Stimulated activated CD4-positive, alpha-beta T cell treated with anti-CD3 and anti-CD28 coated beads, Interleukin-1b, Interleukin-23, amount 100 ng/mL, for 1 hour (primary cell): Measurements from ENCODE around the gene AP2B1.

Source experiments
- DNase-seq, 2 donors: peaks; one replicate each; pipeline ENCODE4 v3.0.0-alpha.2; 2020; ENCODE audit warnings: low read depth in 2 of 2

The AP2B1 gene

DNA sequence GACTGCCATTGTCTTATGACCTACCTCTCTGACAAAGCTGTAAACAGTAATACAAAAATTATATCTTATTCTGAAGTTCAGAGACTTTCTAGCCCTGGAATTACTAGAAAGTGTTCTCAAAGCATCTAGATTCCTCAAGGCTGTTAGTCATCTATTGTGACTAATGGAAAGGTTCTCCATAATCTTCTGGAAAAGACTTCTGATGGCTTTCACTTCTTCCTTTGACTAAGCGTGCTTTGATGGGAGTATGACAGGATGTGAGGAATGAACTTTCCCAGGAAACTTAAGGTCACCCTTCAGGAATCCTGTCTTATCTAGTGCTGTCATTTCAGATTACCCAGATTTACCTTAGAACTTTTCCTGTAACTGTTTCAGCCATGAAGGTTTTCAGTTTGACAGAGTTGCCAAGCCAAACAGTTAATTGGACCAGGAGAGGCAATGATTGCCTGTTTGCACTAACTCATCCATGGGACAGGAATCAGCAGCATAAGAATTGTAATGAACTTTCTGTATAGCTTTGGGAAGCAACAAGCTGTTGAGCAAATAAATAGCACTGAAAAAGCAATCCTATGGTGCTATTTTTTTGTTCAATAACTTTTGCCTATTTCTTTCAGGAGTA lies 43.5 kb downstream of the AP2B1 start:
- no peak for DNase-seq

- DNase-seq = no peak
Observed at GRCh38 chr17:35641032-35641431, 53.9 kb downstream of the AP2B1 start.

DNA sequence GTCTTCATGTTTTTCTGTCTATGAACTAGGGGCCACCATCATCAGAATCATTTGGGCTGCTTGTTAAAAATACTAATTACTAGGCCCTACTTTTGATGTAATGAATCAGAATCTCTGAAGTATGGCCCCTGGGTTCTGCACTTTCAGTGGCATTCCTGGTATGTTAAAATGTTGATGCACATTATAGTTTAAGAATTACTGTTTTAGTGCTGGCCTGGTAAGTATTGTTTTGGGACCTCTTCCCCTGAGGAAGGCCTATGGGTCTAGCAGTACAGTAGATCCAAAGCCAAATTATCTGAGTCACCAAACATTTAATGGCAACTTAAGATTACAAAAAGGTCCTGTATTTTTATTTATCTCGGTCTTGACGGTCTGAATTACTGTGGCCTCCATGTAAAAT lies 58.8 kb downstream of the AP2B1 start:
- DNase-seq = no peak

- DNase-seq = no peak
Observed at GRCh38 chr17:35651467-35651866, 64.3 kb downstream of the AP2B1 start.

DNA sequence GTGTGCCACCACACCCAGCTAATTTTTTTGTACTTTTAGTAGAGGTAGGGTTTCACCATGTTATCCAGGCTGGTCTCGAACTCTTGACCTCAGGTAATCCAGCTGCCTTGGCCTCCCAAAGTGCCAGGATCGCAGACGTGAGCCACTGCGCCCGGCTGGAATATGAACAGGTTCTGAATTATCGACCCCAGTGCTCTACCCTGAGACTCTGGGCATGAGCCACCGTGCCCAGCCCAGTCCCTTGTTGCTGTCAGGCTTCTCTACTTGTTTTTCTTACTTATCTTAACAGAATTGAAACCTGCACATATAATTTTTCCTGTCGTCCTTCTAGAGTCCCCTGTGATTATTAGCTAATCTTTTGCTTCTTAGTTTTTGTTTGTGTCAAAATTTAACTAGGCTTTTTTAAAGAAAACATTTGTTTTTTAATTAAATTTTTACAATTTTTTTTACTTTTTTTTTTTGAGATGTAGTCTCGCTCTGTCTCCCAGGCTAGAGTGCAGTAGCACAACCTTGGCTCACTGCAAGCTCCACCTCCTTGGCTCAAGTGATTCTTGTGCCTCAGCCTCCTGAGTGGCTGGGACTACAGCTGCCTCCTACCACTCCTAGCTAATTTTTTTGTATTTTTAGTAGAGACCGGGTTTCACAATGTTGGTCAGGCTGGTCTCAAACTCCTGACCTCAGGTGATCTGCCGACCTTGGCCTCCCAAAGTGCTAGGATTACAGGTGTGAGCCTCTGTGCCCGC lies 66.7 kb downstream of the AP2B1 start:
- no peak for DNase-seq

GRCh38 chr17:35655303-35655702 lies 68.2 kb downstream of the AP2B1 start:
- no peak for DNase-seq

DNA sequence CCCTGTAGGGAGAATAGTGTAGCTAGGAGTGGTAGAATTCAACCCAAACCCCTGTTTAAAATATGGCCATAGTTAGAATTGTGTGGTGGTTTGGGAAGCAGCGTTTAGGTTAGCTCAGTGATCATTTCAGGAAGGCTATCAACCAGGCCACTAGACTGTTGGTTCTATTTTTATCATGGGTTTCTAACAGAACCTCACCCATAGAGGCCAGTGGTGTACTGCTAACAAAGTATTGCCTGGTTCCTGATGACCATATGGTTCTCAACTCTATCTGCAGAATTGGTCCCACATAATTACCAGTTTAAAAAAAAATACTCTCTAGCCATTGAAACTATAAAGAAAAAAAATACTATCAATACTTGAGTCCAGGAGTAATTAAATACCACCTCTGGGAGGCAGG lies 73.8 kb downstream of the AP2B1 start:
- no peak for DNase-seq

GRCh38 chr17:35664685-35665084 lies 77.6 kb downstream of the AP2B1 start:
- no peak for DNase-seq

GRCh38 chr17:35665662-35666061 lies 78.5 kb downstream of the AP2B1 start:
- no peak for DNase-seq

GRCh38 chr17:35666070-35666469 lies 78.9 kb downstream of the AP2B1 start:
- DNase-seq = no peak

DNA sequence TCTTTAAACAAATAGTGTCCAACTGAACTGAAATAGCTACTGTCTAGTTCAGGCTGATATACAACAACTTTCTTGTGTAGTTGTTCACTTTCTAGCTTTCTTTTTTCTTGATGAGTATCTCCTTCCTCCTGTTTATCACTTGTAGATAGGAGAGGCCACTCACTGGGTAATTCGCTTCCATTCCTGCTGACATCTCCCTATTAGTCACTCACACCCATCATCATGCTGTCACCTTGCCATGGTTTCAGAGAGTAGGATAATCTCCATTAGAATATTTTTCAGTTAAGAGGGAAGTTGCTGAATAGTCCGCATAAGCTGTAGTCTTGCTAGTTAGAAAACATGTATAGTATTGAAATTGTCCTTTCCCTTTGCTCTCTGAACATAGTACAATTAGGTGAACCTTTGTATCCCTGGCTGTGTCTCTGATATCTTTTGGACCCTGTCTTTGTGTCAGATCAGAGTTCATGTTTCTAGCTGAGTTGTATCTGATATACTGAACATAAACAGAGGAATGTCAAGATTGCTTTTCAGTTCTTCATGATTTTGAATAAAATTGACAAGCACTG lies 79.9 kb downstream of the AP2B1 start:
- no peak for DNase-seq

DNA sequence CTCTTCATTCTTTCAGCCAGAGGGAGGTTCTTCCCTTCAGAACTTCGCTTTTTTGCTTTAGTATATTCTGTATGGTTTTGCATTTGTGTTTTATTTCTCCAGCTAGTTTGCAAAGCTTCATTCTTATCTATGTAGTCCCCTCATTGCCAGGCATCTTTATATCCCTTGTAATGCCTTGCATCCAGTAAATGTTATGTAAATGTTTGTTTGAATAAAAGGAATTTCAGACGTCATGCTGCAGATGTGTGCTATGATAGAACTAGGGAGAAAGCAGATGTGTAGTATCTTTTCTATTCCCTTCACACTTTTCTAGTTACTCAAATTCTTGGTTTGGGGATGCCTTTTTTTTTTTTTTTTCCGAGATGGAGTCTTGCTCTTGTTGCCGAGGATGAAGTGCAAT lies 81.7 kb downstream of the AP2B1 start:
- no peak for DNase-seq

GRCh38 chr17:35674552-35674951 lies 87.4 kb downstream of the AP2B1 start:
- no peak for DNase-seq

DNA sequence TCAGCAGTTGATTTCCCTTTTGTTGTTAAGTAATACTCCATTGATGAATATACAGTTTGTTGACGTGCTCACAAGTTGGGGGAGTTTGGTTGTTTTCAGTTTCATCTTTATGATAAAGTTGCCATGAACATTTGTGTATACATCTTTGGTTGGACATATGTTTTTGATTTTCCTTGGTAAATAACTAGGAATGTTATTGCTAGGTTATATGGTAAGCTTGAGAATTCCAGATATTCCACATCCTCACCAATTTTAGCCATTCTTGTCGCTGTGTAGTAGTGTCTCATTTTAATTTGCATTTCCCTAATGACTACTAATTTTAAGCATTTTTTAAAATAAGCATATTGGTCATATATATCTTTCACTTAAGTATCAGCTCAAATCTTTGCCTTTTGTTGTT lies 89.3 kb downstream of the AP2B1 start:
- no peak for DNase-seq

DNA sequence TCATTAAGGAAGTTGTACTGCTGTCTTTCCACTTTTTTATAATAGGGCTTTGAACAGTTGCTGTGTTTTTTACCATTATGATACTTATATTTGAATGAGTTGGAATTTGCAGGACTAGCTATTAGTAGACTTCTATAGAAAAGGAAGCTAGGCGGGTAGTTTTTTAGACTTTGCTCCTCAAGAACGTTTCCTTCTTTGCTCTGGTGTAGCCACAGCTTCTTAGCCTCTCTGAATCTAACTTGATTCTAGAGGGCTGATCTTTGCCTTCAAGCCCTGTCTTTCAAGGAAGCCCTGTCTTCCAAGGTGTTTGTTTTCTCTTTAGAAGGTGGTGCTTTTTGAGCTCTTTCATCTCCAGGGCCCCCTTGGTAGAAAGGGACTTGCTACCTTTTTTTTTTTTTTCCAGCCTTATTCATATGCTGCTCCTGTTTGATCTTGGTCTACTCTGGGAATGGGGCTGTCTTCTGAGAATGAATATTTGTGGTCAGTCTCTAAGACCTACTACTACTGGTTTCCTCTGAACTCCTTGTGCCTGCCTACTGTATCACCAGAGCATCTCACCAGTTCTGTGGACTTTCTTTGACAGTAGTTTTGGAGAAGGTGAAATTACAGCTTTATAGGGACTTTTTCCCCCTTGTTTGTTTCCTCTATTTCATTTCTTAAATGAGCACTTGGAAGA lies 92.0 kb downstream of the AP2B1 start:
- DNase-seq = no peak

- DNase-seq = no peak
Observed at GRCh38 chr17:35683591-35683990, 96.5 kb downstream of the AP2B1 start.

DNA sequence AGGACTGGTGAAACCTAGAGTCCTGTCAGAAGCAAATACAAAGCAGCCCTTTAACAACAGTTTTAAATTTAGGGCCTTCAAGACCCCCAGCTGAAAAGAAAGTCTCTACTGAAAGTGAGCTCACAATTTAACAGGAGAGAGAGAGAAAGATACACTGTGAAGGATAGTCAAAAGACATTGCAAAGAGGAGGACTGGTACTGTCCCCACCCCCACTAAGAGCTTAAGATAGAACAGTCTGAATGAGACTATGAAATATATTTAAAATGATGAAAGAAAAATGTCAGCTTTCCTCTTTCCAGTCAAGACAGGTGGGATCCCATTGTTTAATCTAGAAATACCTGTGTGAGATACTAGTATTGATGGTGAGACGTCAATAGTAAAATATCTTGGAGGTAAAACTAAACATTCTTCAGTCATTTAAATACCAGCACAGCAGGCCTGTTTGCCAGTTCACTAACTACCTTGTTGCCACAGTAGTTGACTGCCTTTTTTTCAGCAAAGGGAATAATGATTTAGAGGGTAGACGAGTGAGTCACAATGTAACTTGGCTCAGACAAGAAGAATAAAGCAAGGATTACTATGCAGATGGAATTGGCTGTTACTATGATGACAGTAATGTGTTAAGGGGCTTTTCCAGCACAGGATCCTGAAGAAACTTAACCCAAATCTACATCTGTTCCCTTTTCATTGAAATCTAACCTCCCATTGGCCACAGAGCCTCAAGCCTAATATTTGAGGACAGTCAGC lies 97.1 kb downstream of the AP2B1 start:
- DNase-seq = no peak

DNA sequence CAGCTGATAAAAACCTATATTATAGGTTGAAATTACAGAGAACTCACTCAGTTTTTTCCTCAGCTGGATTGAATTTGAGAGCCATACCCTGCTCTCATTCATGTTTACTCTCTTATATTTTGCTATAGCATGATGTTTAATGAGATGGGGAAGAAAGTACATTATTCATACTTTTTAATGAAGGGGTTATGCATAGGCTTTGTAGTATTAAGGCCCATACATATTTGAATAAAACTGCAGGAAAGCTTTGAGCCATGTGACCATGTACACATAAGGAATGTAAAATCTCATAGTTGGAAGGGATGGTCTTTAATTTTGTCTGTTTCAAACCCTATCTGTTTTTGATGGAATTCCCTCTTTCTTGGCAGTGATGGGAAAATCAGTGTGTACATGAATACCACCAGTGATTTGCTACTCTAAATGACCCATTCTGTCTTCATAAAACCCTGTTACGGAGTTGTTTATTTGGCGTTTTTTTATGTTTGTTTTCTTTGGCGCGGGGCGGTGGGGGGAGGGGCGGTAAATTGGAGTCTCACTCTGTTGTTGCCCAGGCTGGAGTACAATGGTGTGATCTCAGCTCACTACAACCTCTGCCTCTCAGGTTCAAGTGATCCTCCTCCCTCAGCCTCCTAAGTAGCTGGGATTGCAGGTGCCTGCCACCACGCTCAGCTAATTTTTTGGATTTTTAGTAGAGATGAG lies 105.5 kb downstream of the AP2B1 start:
- no peak for DNase-seq

- DNase-seq = no peak
Observed at GRCh38 chr17:35693662-35694061, 106.5 kb downstream of the AP2B1 start.

GRCh38 chr17:35694906-35695305 lies 107.8 kb downstream of the AP2B1 start:
- no peak for DNase-seq

GRCh38 chr17:35695613-35696012 lies 108.5 kb downstream of the AP2B1 start:
- no peak for DNase-seq
